GM19463 (cell line): ENCODE results near the gene SCRN3.

Source experiments
- ATAC-seq: cut with Tn5 transposase; IDR thresholded peaks from one replicate; pipeline ENCODE4 v1.9.1; 2021; ENCODE audit warnings: mild to moderate bottlenecking, moderate library complexity; ENCODE audit not compliant: unreplicated experiment

SCRN3 gene

DNA sequence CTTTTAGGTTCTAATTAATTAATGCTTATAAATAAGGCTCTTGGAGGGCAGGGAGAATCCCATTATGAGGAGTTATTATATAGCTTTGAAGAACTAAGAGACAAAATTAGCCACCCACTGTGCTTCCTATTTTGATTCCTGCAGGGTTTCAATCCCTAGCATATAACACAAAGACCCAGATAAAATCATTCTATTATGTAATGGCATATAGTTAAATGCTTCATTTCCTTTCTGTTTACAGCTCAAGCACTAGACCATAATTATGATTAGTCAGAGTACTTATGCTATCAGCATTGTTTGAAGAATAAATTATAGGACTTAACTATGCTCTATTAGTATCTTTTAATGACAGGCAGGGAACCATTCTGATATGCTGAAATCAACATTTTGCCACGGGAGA lies 82.2 kb downstream of the SCRN3 start:
- ATAC-seq, result no peak
